GM06990 (cell line): ENCODE measurements around the gene RPTOR.

Experiments used
- DNase-seq: peaks from one replicate; pipeline ENCODE4 v3.0.0-alpha.2; 2011; ENCODE audit not compliant: insufficient read length; ENCODE audit errors: extremely low read depth
- H3K27me3 ChIP-seq: replicated peaks from 2 replicates; pipeline ENCODE4 v1.6.0; 2011; ENCODE audit warnings: low read length; ENCODE audit not compliant: control insufficient read depth, insufficient read depth
- H3K36me3 ChIP-seq: 2 replicates; pipeline ENCODE4 v1.5.1; 2011; ENCODE audit warnings: low read length; ENCODE audit not compliant: control insufficient read depth, insufficient read depth
- H3K4me3 ChIP-seq: replicated peaks from 2 replicates; pipeline ENCODE4 v1.5.1; 2011; ENCODE audit warnings: low read depth, mild to moderate bottlenecking, control low read depth, low read length
- CTCF ChIP-seq: IDR thresholded peaks from 2 replicates; pipeline ENCODE4 v1.5.1; 2011; ENCODE audit warnings: low read length, control low read depth, mild to moderate bottlenecking, inconsistent platforms; ENCODE audit not compliant: insufficient read depth, poor library complexity, severe bottlenecking

RPTOR gene

GRCh38 chr17:80938556-80938955 lies 393.9 kb downstream of the RPTOR start:
- no peaks in the 10 kb centered on the region for H3K27me3 ChIP-seq
- no peak for TF ChIP-seq CTCF
- H3K36me3 ChIP-seq: no peaks in the 10 kb centered on the region; the same call in none of the 2 replicates
- no peak for DNase-seq
- no peak overlapping the region for H3K4me3 ChIP-seq

- H3K27me3 ChIP-seq: no peaks in the 10 kb centered on the region
- DNase-seq: no peak
- H3K36me3 ChIP-seq: no peaks in the 10 kb centered on the region; the same call in none of the 2 replicates
- no peak for TF ChIP-seq CTCF
- H3K4me3 ChIP-seq: no peak overlapping the region
Observed at GRCh38 chr17:80939151-80940145, 394.8 kb downstream of the RPTOR start.

- no peak overlapping the region for H3K4me3 ChIP-seq
- H3K27me3 ChIP-seq: no peaks in the 10 kb centered on the region
- H3K36me3 ChIP-seq: no peaks in the 10 kb centered on the region; the same call in none of the 2 replicates
- no peak for TF ChIP-seq CTCF
- DNase-seq: no peak
Observed at GRCh38 chr17:80940171-80941123, 395.8 kb downstream of the RPTOR start.

- Histone ChIP-seq H3K27me3 (no peaks in the 10 kb centered on the region), H3K36me3 (peaks cover 2% of the 10 kb centered on the region), H3K4me3 (no peak overlapping the region)
- no peak for DNase-seq
- no peak for TF ChIP-seq CTCF
Observed at GRCh38 chr17:80941171-80941570, 396.5 kb downstream of the RPTOR start.

GRCh38 chr17:80941743-80942422 lies 397.2 kb downstream of the RPTOR start:
- no peaks in the 10 kb centered on the region for H3K27me3 ChIP-seq
- no peak overlapping the region for H3K4me3 ChIP-seq
- no peak for TF ChIP-seq CTCF
- DNase-seq: no peak
- peaks cover 2% of the 10 kb centered on the region for H3K36me3 ChIP-seq
